ENCODE results near the gene VHLL.

VHLL gene

DNA sequence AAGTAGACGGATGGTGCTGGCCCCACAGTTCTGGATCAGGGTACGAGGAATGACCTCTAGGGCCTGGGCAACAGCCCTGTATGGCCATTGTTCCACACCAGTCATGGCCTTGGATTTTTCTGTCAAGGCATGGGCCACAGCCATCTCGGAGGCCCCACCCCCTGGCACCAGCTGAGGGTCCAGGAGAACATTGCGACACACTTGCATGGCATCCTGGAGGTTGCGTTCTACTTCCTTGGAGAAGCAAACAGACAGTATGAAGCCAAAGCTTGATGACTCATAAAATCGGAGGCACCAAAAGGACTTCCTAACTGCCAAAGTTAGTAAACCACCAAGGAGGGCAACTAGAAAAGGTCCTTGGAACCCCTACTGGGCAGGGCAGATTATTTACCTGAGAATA lies 11.9 kb upstream of the VHLL start:
- no peak for DNase-seq (ENCODE audit: low read depth, low spot score)
- H3K27me3 ChIP-seq (ENCODE audit: insufficient read depth, insufficient read length) = no peaks in the 10 kb centered on the region
- no peaks in the 10 kb centered on the region for H3K9me3 ChIP-seq (ENCODE audit: insufficient read depth, low read length)
- H3K36me3 ChIP-seq (ENCODE audit: insufficient read depth, insufficient read length, low read length) = peaks cover 93% of the 10 kb centered on the region
- H3K4me1 ChIP-seq (ENCODE audit: insufficient read depth, insufficient read length) = no peaks in the 10 kb centered on the region
- H3K9ac ChIP-seq (ENCODE audit: insufficient read length, low read depth) = no peak overlapping the region
- H3K4me3 ChIP-seq (ENCODE audit: insufficient read length, low read depth) = no peak overlapping the region
- no peak for TF ChIP-seq ZNF274 (IDR thresholded peaks at IDR 0.05; ENCODE audit: low read depth, low read length)
- TF ChIP-seq YY1 (IDR thresholded peaks at IDR 0.05; ENCODE audit: insufficient read depth, insufficient read length) = no peak
- TF ChIP-seq SUZ12 (IDR thresholded peaks at IDR 0.05; ENCODE audit: extremely low read depth, insufficient read depth, insufficient read length) = no peak

DNA sequence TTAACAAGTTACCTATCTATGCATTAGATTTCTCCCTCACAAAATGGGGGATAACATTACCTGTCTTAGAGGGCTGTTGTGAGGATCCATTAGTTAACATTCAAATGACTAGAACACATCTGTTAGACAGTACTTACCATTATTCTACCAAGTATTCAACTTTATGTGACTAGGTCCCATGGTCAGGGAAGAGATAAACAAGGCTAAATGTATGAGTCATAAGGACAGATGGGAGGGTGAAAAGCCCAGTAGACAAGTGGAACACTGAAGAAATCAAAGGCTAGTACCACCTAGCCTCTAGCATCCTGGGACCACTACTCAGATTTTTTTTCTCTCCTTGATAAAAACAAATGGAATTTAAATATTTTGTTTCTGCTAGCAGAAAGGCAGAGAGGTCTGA lies 9.0 kb upstream of the VHLL start:
- no peaks in the 10 kb centered on the region for H3K4me1 ChIP-seq (ENCODE audit: insufficient read depth, insufficient read length)
- H3K4me3 ChIP-seq (ENCODE audit: insufficient read length, low read depth) = no peak overlapping the region
- DNase-seq (ENCODE audit: low read depth, low spot score) = no peak
- no peak for TF ChIP-seq SUZ12 (IDR thresholded peaks at IDR 0.05; ENCODE audit: extremely low read depth, insufficient read depth, insufficient read length)
- no peak for TF ChIP-seq ZNF274 (IDR thresholded peaks at IDR 0.05; ENCODE audit: low read depth, low read length)
- TF ChIP-seq YY1 (IDR thresholded peaks at IDR 0.05; ENCODE audit: insufficient read depth, insufficient read length) = no peak
- H3K36me3 ChIP-seq (ENCODE audit: insufficient read depth, insufficient read length, low read length) = peaks cover 92% of the 10 kb centered on the region
- H3K9me3 ChIP-seq (ENCODE audit: insufficient read depth, low read length) = no peaks in the 10 kb centered on the region
- H3K27me3 ChIP-seq (ENCODE audit: insufficient read depth, insufficient read length) = no peaks in the 10 kb centered on the region
- no peak overlapping the region for H3K9ac ChIP-seq (ENCODE audit: insufficient read length, low read depth)

DNA sequence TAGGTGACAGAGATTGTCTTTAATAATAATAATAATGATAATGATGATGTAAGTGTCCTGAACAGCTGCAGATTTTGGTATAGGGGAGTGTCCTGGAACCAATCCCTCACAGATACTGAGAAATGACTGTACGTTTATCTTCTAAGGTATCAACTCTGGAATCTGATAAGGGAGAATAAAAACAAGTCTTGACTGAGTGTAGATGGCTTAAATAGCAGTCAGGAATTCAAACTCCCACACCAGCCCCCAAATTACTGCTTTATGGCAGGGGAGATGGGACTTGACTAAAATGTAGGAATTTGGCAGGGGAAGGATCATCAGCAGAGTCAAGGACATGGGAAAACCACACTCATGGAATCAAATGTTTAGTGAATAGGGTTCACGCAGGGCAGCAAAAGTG lies 6.1 kb upstream of the VHLL start:
- Histone ChIP-seq H3K36me3 (ENCODE audit: insufficient read depth, insufficient read length, low read length) (peaks cover 67% of the 10 kb centered on the region), H3K27me3 (ENCODE audit: insufficient read depth, insufficient read length) (no peaks in the 10 kb centered on the region)

DNA sequence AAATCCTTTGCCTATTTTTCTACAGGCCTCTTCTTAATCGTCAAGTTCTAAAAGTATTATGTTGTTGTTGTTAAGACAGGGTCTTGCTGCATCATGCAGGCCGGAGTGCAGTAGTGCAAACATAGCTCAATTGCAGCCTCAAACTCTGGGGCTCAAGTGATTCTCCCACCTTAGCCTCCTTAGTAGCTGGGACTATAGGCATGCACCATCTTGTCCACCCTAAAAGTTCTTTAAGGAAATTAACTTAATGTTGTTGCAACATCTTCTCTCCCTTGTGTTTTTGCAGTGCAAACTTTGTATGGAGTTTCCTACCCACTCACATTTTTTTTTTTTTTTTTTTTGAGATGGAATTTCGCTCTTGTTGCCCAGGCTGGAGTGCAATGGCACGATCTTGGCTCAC lies 4.1 kb upstream of the VHLL start:
- Histone ChIP-seq H3K9ac (ENCODE audit: insufficient read length, low read depth) (no peak overlapping the region), H3K4me1 (ENCODE audit: insufficient read depth, insufficient read length) (no peaks in the 10 kb centered on the region), H3K4me3 (ENCODE audit: insufficient read length, low read depth) (no peak overlapping the region), H3K9me3 (ENCODE audit: insufficient read depth, low read length) (no peaks in the 10 kb centered on the region), H3K36me3 (ENCODE audit: insufficient read depth, insufficient read length, low read length) (peaks cover 47% of the 10 kb centered on the region), H3K27me3 (ENCODE audit: insufficient read depth, insufficient read length) (no peaks in the 10 kb centered on the region)
- TF ChIP-seq ZNF274 (IDR thresholded peaks at IDR 0.05; ENCODE audit: low read depth, low read length) (no peak), SUZ12 (IDR thresholded peaks at IDR 0.05; ENCODE audit: extremely low read depth, insufficient read depth, insufficient read length) (no peak), YY1 (IDR thresholded peaks at IDR 0.05; ENCODE audit: insufficient read depth, insufficient read length) (no peak)
- DNase-seq (ENCODE audit: low read depth, low spot score) = no peak

More for the DNA sequence above, 6.1 kb upstream of the VHLL start:
- H3K4me1 ChIP-seq (ENCODE audit: insufficient read depth, insufficient read length) = no peaks in the 10 kb centered on the region
- H3K9ac ChIP-seq (ENCODE audit: insufficient read length, low read depth) = no peak overlapping the region
- H3K9me3 ChIP-seq (ENCODE audit: insufficient read depth, low read length) = no peaks in the 10 kb centered on the region
- H3K4me3 ChIP-seq (ENCODE audit: insufficient read length, low read depth) = no peak overlapping the region
- DNase-seq (ENCODE audit: low read depth, low spot score) = no peak
- TF ChIP-seq YY1 (IDR thresholded peaks at IDR 0.05; ENCODE audit: insufficient read depth, insufficient read length) (no peak), ZNF274 (IDR thresholded peaks at IDR 0.05; ENCODE audit: low read depth, low read length) (no peak), SUZ12 (IDR thresholded peaks at IDR 0.05; ENCODE audit: extremely low read depth, insufficient read depth, insufficient read length) (no peak)

DNA sequence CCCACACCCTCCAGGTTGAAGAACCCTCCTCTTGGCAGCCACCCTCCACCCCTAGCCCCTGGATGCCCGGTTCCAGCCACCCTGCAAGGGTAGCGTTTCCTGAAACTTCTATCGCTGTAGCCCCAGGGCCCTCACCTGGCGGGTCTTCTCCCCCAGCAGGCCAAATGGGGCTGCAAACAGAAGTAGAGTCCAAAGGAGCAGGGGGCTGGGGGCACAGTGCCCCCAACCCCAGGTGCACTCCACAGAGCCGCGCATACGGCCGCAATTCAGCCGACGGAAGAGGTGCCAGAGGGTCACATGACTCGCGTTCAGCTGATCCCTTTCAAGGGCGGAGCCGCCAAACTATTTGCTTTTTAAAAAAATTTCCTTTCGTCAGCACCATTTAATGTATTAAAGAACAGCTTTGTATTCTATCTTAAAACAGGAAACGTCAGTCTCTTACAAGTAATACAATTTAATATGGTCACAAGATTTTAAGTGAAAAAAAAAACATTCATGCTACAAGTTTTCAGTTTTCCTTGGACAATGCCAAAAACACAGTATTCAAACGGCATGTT lies 3.6 kb downstream of the VHLL start, which contains the start of gene GLMP:
TSS of gene GLMP (minus strand) at position 289 of the 557 bp plus-strand sequence. CDS start at position 255, 34 bp downstream.
- peak within 1 kb of the TSS; percentile 82 for H3K4me3 ChIP-seq (ENCODE audit: insufficient read length, low read depth)
- H3K9ac ChIP-seq (ENCODE audit: insufficient read length, low read depth) = peak within 1 kb of the TSS; percentile 85
- no peaks in the 10 kb centered on the region for H3K27me3 ChIP-seq (ENCODE audit: insufficient read depth, insufficient read length)
- no peaks in the 10 kb centered on the region for H3K9me3 ChIP-seq (ENCODE audit: insufficient read depth, low read length)
- TF ChIP-seq ZNF274 (IDR thresholded peaks at IDR 0.05; ENCODE audit: low read depth, low read length) = no peak
- no peak for TF ChIP-seq SUZ12 (IDR thresholded peaks at IDR 0.05; ENCODE audit: extremely low read depth, insufficient read depth, insufficient read length)
- no peak for TF ChIP-seq YY1 (IDR thresholded peaks at IDR 0.05; ENCODE audit: insufficient read depth, insufficient read length)
- H3K36me3 ChIP-seq (ENCODE audit: insufficient read depth, insufficient read length, low read length) = peaks cover 30% of the 10 kb centered on the region
- H3K4me1 ChIP-seq (ENCODE audit: insufficient read depth, insufficient read length) = peaks cover 9% of the 10 kb centered on the region
- peak; percentile 44 for DNase-seq (ENCODE audit: low read depth, low spot score)

DNA sequence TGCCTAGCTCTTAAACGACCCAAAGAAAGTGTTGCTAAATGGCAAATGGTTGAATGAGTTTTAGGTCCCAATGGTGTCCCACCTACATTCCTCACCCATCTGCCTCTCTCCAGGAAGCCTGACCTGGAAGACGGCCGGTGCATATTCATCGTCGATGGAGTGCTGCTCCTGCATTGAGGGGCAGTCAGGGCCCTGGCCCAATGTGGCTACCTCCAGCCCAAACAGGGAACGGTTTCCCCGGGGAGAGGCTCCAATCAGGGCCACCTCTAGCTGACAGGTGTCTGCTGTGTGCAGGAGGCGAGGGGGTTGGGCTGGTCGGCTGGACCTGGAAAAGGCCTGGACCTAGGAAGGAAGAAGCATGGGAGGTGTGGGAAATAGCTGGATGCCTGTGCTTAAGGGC lies 5.2 kb downstream of the VHLL start:
- DNase-seq (ENCODE audit: low read depth, low spot score) = no peak
- Histone ChIP-seq H3K9ac (ENCODE audit: insufficient read length, low read depth) (no peak overlapping the region), H3K4me3 (ENCODE audit: insufficient read length, low read depth) (no peak overlapping the region), H3K9me3 (ENCODE audit: insufficient read depth, low read length) (no peaks in the 10 kb centered on the region), H3K36me3 (ENCODE audit: insufficient read depth, insufficient read length, low read length) (peaks cover 41% of the 10 kb centered on the region), H3K4me1 (ENCODE audit: insufficient read depth, insufficient read length) (peaks cover 9% of the 10 kb centered on the region), H3K27me3 (ENCODE audit: insufficient read depth, insufficient read length) (no peaks in the 10 kb centered on the region)
- TF ChIP-seq YY1 (IDR thresholded peaks at IDR 0.05; ENCODE audit: insufficient read depth, insufficient read length) (no peak), ZNF274 (IDR thresholded peaks at IDR 0.05; ENCODE audit: low read depth, low read length) (no peak), SUZ12 (IDR thresholded peaks at IDR 0.05; ENCODE audit: extremely low read depth, insufficient read depth, insufficient read length) (no peak)

DNA sequence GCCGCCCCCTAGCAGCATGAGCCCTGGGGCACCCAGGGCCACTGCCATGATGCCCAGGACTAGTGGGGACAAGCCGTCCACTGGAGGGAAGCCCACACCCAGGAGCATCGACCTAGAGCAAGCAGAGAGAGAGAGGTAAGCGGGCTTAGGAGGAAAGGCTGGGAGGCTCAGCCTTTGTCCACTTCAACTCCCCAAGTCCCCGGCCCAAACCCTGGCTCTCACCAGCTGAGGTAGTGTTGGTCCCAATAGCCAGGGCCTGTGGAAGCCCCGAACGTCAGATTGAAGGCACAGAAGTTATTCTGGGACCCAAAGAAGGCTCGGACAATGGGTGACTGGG lies 6.0 kb downstream of the VHLL start:
- Histone ChIP-seq H3K4me3 (ENCODE audit: insufficient read length, low read depth) (no peak overlapping the region), H3K27me3 (ENCODE audit: insufficient read depth, insufficient read length) (no peaks in the 10 kb centered on the region), H3K9me3 (ENCODE audit: insufficient read depth, low read length) (no peaks in the 10 kb centered on the region), H3K4me1 (ENCODE audit: insufficient read depth, insufficient read length) (peaks cover 9% of the 10 kb centered on the region), H3K9ac (ENCODE audit: insufficient read length, low read depth) (no peak overlapping the region), H3K36me3 (ENCODE audit: insufficient read depth, insufficient read length, low read length) (peaks cover 50% of the 10 kb centered on the region)
- TF ChIP-seq ZNF274 (IDR thresholded peaks at IDR 0.05; ENCODE audit: low read depth, low read length) (no peak), SUZ12 (IDR thresholded peaks at IDR 0.05; ENCODE audit: extremely low read depth, insufficient read depth, insufficient read length) (no peak)
- DNase-seq (ENCODE audit: low read depth, low spot score) = no peak
